ENCODE measurements around the gene KCTD2. TPM values are rescaled to one million over a fixed set of nuclear protein-coding genes. Genes with fewer than 3 reads are reported as not detected.
"Not testable (repeated sequence)": the region's sequence is repeated elsewhere in the genome, so short reads cannot be mapped to it uniquely, and the experiment has no call there.

KCTD2 gene
- total RNA-seq, 1 experiment from 2014 or later = 34.9 TPM

- Histone ChIP-seq H3K4me1 (ENCODE audit: control insufficient read depth, insufficient read depth, low read length) (no peaks in the 10 kb centered on the region), H3K9me3 (ENCODE audit: control insufficient read depth, insufficient read depth, low read depth, low read length) (no peaks in the 10 kb centered on the region), H3K27ac (ENCODE audit: low read length) (no peak overlapping the region), H3K4me3 (ENCODE audit: low read depth in 2 of 2, low read length in 2 of 2) (no peak overlapping the region), H3K27me3 (ENCODE audit: control insufficient read depth, insufficient read depth, low read length) (no peaks in the 10 kb centered on the region), H3K36me3 (ENCODE audit: control insufficient read depth, insufficient read depth, low read length) (peaks cover 2% of the 10 kb centered on the region; the same call in 1 of the 2 replicates)
- intact Hi-C loops (cut with micrococcal nuclease; ENCODE audit: unreplicated experiment) = no loop called here
- in situ Hi-C loops (cut with HindIII; ENCODE audit: low pct_unique_long_range_greater_than_20kb, low sequenced_read_pairs) = no loop called here
- TF ChIP-seq CTCF (IDR thresholded peaks at IDR 0.05) (no peak), TCF7L2 (IDR thresholded peaks at IDR 0.05; ENCODE audit: low read depth, low read length) (no peak), SIN3A (IDR thresholded peaks at IDR 0.05; ENCODE audit: borderline replicate concordance, insufficient read depth, low read depth, low read length) (no peak), REST (IDR thresholded peaks at IDR 0.05; ENCODE audit: insufficient read depth in 1 of 2, low read depth in 2 of 2, low read length in 1 of 2) (no peak), POLR2AphosphoS5 (IDR thresholded peaks at IDR 0.05; ENCODE audit: low read depth, low read length) (no peak)
- BruUV-seq (replicated peaks) = TSS peak; percentile 67
- no peak for ATAC-seq
- ChIA-PET POLR2A (interaction anchor here (0.6 kb wide), 1 partner anchor 113 kb away, joined by 12 read pairs; no protein-coding TSS in a partner anchor), CTCF (no interaction called here)
- no peak for DNase-seq (ENCODE audit: low read depth, low spot score)
Measured at GRCh38 chr17:75020331-75021110, 26.5 kb upstream of the KCTD2 start.

GRCh38 chr17:75024686-75025397, 22.2 kb upstream of the KCTD2 start:
- Histone ChIP-seq H3K27ac (ENCODE audit: low read length) (no peak overlapping the region), H3K4me1 (ENCODE audit: control insufficient read depth, insufficient read depth, low read length) (no peaks in the 10 kb centered on the region), H3K9me3 (ENCODE audit: control insufficient read depth, insufficient read depth, low read depth, low read length) (no peaks in the 10 kb centered on the region), H3K27me3 (ENCODE audit: control insufficient read depth, insufficient read depth, low read length) (no peaks in the 10 kb centered on the region), H3K36me3 (ENCODE audit: control insufficient read depth, insufficient read depth, low read length) (peaks cover 2% of the 10 kb centered on the region; the same call in 1 of the 2 replicates), H3K4me3 (ENCODE audit: low read depth in 2 of 2, low read length in 2 of 2) (no peak overlapping the region)
- ATAC-seq (no peak), DNase-seq (ENCODE audit: low read depth, low spot score) (no peak)
- intact Hi-C loops (cut with micrococcal nuclease; ENCODE audit: unreplicated experiment) (no loop called here), in situ Hi-C loops (cut with HindIII; ENCODE audit: low pct_unique_long_range_greater_than_20kb, low sequenced_read_pairs) (no loop called here)
- POLR2A ChIA-PET = no interaction called here
- no TSS peak for BruUV-seq (replicated peaks)
- no peak for TF ChIP-seq POLR2AphosphoS5 (IDR thresholded peaks at IDR 0.05; ENCODE audit: low read depth, low read length)
- no peak for TF ChIP-seq REST (IDR thresholded peaks at IDR 0.05; ENCODE audit: insufficient read depth in 1 of 2, low read depth in 2 of 2, low read length in 1 of 2)
- no peak for TF ChIP-seq CTCF (IDR thresholded peaks at IDR 0.05)
- no peak for TF ChIP-seq TCF7L2 (IDR thresholded peaks at IDR 0.05; ENCODE audit: low read depth, low read length)
- no peak for TF ChIP-seq SIN3A (IDR thresholded peaks at IDR 0.05; ENCODE audit: borderline replicate concordance, insufficient read depth, low read depth, low read length)
- CTCF ChIA-PET = interaction anchor here (0.8 to 2.4 kb wide), 3 partner anchors 12 to 177 kb away, joined by 3 to 8 read pairs (median 4); partner anchors contain the start of gene MRPL58

DNA sequence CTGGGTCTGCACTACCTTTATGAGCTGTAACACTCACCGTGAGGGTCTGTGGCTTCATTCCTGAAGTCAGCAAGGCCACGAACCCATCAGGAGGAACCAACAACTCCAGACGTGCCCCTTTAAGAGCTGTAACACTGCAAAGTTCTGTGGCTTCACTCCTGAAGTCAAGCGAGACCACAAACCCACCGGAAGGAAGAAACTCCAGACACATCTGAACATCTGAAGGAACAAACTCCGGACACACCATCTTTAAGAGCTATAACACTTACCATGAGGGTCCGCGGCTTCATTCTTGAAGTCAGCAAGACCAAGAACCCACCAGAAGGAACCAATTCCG, 21.7 kb upstream of the KCTD2 start:
- H3K9me3 ChIP-seq (ENCODE audit: control insufficient read depth, insufficient read depth, low read depth, low read length); H3K27ac ChIP-seq (ENCODE audit: low read length); ATAC-seq; BruUV-seq (replicated peaks); DNase-seq (ENCODE audit: low read depth, low spot score); in situ Hi-C loops (cut with HindIII; ENCODE audit: low pct_unique_long_range_greater_than_20kb, low sequenced_read_pairs); H3K27me3 ChIP-seq (ENCODE audit: control insufficient read depth, insufficient read depth, low read length); H3K4me3 ChIP-seq (ENCODE audit: low read depth in 2 of 2, low read length in 2 of 2); H3K36me3 ChIP-seq (ENCODE audit: control insufficient read depth, insufficient read depth, low read length); intact Hi-C loops (cut with micrococcal nuclease; ENCODE audit: unreplicated experiment); POLR2A ChIA-PET; H3K4me1 ChIP-seq (ENCODE audit: control insufficient read depth, insufficient read depth, low read length): not testable (repeated sequence)
- CTCF ChIA-PET = interaction anchor here (1.6 kb wide), 1 partner anchor 13 kb away, joined by 4 read pairs; the partner anchor contains the start of gene MRPL58

Data from Panc1 (cell line).